Central memory CD8-positive, alpha-beta T cell (primary cell): ENCODE results near the gene YWHAQ.

Source experiments
- ATAC-seq: fragments of 150-1000 bp; cut with Tn5 transposase; replicated peaks from 2 replicates; pipeline ENCODE4 v1.10.0; 2022; ENCODE audit warnings: mild to moderate bottlenecking, moderate FRiP score, moderate number of reproducible peaks; ENCODE audit not compliant: poor library complexity, severe bottlenecking; ENCODE audit errors: extremely low read depth
- DNase-seq, 2 donors: peaks; one replicate each; pipeline ENCODE4 v3.0.0; 2021; ENCODE audit warnings: low spot score in 2 of 2
- H3K27ac Mint-ChIP-seq: one replicate; pipeline ENCODE4 v1.8.0; 2022; ENCODE audit warnings: low read depth, mild to moderate bottlenecking, moderate library complexity, mixed read lengths
- H3K27me3 Mint-ChIP-seq: one replicate; pipeline ENCODE4 v1.8.0; 2022; ENCODE audit warnings: mixed read lengths
- H3K36me3 Mint-ChIP-seq: one replicate; pipeline ENCODE4 v1.8.0; 2022; ENCODE audit warnings: mild to moderate bottlenecking, moderate library complexity, mixed read lengths; ENCODE audit not compliant: insufficient read depth
- H3K4me1 Mint-ChIP-seq: one replicate; pipeline ENCODE4 v1.8.0; 2022; ENCODE audit warnings: mixed read lengths
- H3K4me3 Mint-ChIP-seq: one replicate; pipeline ENCODE4 v1.8.0; 2022; ENCODE audit warnings: mild to moderate bottlenecking, moderate library complexity, mixed read lengths
- H3K9me3 Mint-ChIP-seq: one replicate; pipeline ENCODE4 v1.8.0; 2022; ENCODE audit warnings: mixed read lengths

YWHAQ gene

DNA sequence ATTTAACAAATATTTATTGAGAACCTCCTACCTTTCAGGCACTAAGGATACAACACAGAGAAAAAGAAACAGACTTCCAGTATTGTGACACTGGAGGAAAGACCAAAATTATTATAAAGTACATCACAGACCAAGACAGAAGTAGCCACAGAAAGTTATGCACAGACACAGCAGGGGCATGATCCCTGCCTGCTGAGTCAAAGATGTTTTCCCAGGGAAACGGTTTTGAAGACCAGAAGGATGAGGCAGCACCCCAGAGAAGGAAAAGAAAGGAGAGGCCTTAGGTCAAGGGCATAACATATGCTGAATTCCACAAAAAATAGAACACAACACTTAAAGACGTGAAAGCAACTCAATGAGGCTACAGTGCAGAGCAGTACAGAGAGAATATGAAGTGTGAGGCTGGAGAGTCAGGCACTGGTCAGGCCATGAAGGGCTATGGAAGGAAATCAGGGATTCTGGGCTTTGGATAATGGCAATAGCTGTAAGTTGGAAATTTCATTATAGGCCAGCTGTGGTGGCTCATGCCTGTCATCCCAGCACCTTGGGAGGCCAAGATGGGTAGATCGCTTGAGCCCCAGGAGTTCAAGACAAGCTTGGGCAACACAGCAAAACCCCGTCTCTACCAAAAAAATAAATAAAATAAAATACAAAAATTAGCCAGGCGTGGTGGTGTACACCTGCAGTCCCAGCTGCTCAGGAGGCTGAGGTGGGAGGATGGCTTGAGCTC lies 83.4 kb downstream of the YWHAQ start:
- no peak for ATAC-seq
- peak overlapping the region; percentile 12 for H3K4me3 Mint-ChIP-seq
- H3K27ac Mint-ChIP-seq = peak overlapping the region; percentile 71
- H3K4me1 Mint-ChIP-seq = peaks cover 73% of the 10 kb centered on the region
- H3K27me3 Mint-ChIP-seq = no peaks in the 10 kb centered on the region
- no peak for DNase-seq
- no peaks in the 10 kb centered on the region for H3K9me3 Mint-ChIP-seq
- peaks cover 9% of the 10 kb centered on the region for H3K36me3 Mint-ChIP-seq

DNA sequence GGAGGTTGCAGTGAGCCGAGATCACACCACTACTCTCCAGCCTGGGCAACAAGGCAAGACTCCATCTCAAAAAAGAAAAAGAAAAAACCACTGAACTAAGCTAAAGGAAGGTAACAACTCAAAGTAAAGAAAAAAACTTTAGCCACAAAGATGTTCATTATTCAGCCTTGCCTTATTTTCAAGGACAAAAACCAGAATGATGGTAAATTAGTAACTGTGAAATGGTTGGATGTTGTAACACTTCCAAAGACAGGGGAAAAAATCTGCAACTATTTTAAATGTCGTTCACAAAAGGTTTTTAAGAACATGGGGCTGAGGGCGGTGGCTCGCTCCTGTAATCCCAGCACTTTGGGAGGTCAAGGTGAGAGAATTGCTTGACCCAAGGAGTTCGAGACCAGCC lies 85.3 kb downstream of the YWHAQ start:
- no peak overlapping the region for H3K27ac Mint-ChIP-seq

GRCh38 chr2:9543557-9543956 lies 87.2 kb downstream of the YWHAQ start:
- H3K4me3 Mint-ChIP-seq = no peak overlapping the region
- H3K4me1 Mint-ChIP-seq = peaks cover 50% of the 10 kb centered on the region
- ATAC-seq = peak; percentile 36
- no peaks in the 10 kb centered on the region for H3K9me3 Mint-ChIP-seq
- no peaks in the 10 kb centered on the region for H3K27me3 Mint-ChIP-seq
- H3K27ac Mint-ChIP-seq = no peak overlapping the region
- peaks cover 12% of the 10 kb centered on the region for H3K36me3 Mint-ChIP-seq
- DNase-seq = no peak

More for the DNA sequence above, 85.3 kb downstream of the YWHAQ start:
- DNase-seq (no peak), ATAC-seq (no peak)
- H3K4me1 Mint-ChIP-seq = peaks cover 60% of the 10 kb centered on the region
- no peaks in the 10 kb centered on the region for H3K9me3 Mint-ChIP-seq
- H3K4me3 Mint-ChIP-seq = no peak overlapping the region
- H3K36me3 Mint-ChIP-seq = peaks cover 14% of the 10 kb centered on the region
- no peaks in the 10 kb centered on the region for H3K27me3 Mint-ChIP-seq

- no peak for DNase-seq
- H3K27ac Mint-ChIP-seq = no peak overlapping the region
These were observed 91.3 kb downstream of the YWHAQ start for GRCh38 chr2:9539531-9539930.

DNA sequence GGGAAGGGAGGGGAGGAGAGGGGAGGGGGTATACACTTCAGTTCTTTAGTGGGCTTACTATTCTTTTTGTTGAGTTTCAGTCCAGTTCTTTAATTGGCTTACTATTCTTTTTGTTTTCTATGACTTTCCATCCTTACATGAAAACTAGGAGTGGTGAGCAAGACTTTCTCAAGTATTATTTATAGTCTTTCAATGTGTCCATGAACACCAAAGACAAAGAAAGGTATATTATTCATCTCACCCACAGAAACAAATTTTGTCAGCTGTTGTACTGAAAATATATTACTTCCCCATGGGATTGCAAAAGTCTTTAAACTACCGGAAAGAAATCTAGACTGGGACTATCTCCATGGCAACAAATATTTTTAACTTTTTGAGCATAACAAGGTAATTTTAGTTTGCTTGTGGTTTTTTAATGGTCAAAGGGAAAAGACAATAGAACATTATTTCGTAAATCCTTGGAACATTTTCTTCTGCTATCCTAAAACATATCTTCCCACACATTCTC lies 92.7 kb downstream of the YWHAQ start:
- no peaks in the 10 kb centered on the region for H3K4me1 Mint-ChIP-seq
- no peak overlapping the region for H3K27ac Mint-ChIP-seq
- H3K27me3 Mint-ChIP-seq = no peaks in the 10 kb centered on the region
- DNase-seq (no peak), ATAC-seq (no peak)
- no peaks in the 10 kb centered on the region for H3K9me3 Mint-ChIP-seq
- peaks cover 22% of the 10 kb centered on the region for H3K36me3 Mint-ChIP-seq
- H3K4me3 Mint-ChIP-seq = no peak overlapping the region

More at GRCh38 chr2:9539531-9539930, 91.3 kb downstream of the YWHAQ start:
- ATAC-seq = no peak
- no peak overlapping the region for H3K4me3 Mint-ChIP-seq
- H3K27me3 Mint-ChIP-seq = no peaks in the 10 kb centered on the region
- H3K36me3 Mint-ChIP-seq = peaks cover 17% of the 10 kb centered on the region
- H3K9me3 Mint-ChIP-seq = no peaks in the 10 kb centered on the region
- H3K4me1 Mint-ChIP-seq = peaks cover 14% of the 10 kb centered on the region

- no peak overlapping the region for H3K27ac Mint-ChIP-seq
- no peaks in the 10 kb centered on the region for H3K27me3 Mint-ChIP-seq
- no peak overlapping the region for H3K4me3 Mint-ChIP-seq
- no peaks in the 10 kb centered on the region for H3K9me3 Mint-ChIP-seq
- ATAC-seq = no peak
- H3K4me1 Mint-ChIP-seq = no peaks in the 10 kb centered on the region
- peaks cover 23% of the 10 kb centered on the region for H3K36me3 Mint-ChIP-seq
- DNase-seq = no peak
These were observed 94.3 kb downstream of the YWHAQ start for GRCh38 chr2:9536504-9536903.

GRCh38 chr2:9535177-9535576 lies 95.6 kb downstream of the YWHAQ start:
- Mint-ChIP-seq H3K27me3 (no peaks in the 10 kb centered on the region), H3K4me1 (no peaks in the 10 kb centered on the region), H3K36me3 (peaks cover 25% of the 10 kb centered on the region), H3K27ac (no peak overlapping the region), H3K4me3 (no peak overlapping the region), H3K9me3 (no peaks in the 10 kb centered on the region)
- ATAC-seq = no peak
- no peak for DNase-seq
